GM12874 (cell line): ENCODE results near the gene TTC39C.

ENCODE experiments used
- TF ChIP-seq, protein P1 (sequence below): IDR thresholded peaks from 2 replicates; pipeline ENCODE4 v1.5.1; 2011; ENCODE audit warnings: low read depth, mild to moderate bottlenecking, control low read depth, low read length, moderate library complexity; ENCODE audit not compliant: insufficient read depth

Gene TTC39C

DNA sequence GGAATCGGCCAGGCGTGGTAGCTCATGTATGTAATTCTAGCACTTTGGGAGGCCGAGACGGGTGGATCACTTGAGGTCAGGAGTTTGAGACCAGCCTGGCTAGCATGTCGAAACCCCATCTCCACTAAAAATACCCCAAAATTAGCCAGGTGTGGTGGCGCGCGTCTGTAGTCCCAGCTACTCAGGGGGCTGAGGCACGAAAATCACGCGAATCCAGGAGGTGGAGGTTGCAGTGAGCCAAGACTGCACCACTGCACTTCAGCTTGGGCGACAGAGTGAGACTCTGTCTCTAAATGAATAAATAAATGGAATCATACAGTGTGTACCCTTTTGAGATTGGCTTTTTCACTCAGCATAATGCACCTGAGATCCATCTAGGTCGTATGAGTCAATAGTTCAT, 19.4 kb upstream of the TTC39C start:
- TF ChIP-seq, protein P1, sequence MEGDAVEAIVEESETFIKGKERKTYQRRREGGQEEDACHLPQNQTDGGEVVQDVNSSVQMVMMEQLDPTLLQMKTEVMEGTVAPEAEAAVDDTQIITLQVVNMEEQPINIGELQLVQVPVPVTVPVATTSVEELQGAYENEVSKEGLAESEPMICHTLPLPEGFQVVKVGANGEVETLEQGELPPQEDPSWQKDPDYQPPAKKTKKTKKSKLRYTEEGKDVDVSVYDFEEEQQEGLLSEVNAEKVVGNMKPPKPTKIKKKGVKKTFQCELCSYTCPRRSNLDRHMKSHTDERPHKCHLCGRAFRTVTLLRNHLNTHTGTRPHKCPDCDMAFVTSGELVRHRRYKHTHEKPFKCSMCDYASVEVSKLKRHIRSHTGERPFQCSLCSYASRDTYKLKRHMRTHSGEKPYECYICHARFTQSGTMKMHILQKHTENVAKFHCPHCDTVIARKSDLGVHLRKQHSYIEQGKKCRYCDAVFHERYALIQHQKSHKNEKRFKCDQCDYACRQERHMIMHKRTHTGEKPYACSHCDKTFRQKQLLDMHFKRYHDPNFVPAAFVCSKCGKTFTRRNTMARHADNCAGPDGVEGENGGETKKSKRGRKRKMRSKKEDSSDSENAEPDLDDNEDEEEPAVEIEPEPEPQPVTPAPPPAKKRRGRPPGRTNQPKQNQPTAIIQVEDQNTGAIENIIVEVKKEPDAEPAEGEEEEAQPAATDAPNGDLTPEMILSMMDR: no peak

DNA sequence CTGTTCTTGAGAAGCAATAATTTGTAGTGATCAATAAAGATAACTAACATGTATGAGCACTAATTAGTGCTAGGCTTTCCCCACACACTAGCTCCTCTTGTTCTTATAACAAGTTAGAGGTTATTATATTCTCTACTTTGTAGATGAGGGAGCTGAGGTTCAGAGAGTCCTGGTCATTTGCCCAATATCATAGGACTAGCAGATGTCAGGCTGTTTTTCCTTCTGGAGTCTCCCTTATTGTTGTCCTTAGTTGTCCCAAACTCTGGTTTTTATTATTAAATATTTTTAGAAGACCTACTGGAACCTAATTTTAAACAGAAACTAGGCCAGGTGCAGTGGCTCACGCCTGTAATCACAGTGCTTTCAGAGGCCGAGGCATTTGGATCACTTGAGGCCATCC, 16.5 kb upstream of the TTC39C start:
- TF ChIP-seq, protein P1: no peak

DNA sequence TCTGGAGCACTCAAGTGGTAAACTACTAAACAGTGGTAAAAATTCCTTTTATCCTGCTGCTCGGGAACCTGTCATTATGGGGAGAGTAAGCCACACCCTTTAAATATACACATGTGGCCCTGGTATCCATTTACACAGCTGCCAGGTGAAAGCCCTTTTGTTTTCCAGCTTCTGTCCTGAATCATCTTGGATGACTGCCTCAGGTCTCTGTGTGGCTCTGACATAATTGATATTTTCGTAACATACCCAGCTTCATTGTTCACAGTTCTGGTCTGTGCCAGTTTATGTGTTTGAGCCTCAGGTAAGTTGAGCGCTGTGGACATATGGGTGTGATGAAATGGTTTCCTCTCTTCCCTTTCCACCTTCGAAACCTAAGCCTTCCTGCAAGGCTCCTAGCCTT, 15.7 kb upstream of the TTC39C start:
- TF ChIP-seq, protein P1: no peak

DNA sequence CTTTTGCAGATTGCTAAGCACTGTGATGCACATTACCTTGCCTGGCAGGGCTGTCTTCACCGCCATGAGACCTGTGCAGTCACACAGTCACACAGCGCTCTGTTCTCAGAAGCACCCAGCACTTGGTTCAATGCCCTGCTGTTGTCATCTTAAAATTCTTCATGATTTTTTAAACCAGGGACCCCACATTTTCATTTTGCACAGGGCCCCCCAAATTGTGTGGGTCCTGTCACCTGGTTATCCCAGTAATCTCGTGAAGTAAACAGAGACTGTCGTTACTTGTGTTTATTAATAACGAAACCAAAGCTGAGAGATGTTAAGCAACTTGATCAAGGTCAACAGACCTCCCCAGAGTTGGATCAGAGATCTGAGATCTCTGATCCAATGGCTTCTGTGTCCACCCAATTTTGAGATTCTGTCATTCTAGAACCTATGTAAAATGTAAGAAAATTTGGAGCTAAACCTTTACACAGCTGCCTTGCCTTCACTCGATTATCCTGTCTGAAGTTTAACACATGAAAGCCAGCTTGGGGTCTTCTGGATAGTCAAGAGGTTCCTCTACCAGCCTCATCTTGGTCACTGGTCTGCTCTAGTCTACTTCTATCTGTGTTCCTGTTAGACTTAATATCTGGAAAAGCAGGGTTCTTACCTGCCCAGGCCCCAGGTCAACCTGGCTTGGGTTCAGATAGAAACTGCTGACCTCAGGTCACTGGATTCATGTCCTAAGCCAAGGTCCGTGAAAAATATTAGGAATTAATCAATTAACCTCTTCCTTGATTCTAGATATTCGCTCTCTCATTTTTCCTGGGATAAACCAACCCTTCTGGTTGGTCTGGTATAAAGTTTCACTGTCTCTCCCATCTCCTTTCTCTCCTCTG, 13.7 kb upstream of the TTC39C start:
- TF ChIP-seq, protein P1: no peak

DNA sequence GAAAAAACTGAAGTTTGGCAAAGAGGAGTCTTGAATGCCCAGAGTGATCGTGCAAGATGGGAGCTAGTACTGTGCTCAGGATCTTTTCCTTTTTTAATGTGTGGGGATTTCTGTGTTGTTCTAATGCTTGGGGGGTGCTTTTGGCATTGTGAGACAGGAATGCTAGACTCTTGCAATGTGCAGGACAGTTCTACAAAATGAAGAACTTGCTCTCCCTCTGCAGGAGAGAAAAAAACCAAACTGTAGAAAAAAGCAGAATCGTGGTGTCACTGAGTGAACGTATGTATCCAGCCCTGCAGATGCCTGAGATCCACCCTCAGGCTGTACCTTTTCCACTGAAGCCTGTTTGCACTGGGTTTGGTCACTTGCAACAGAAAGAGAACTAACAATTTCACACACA, 12.1 kb upstream of the TTC39C start:
- TF ChIP-seq, protein P1: no peak

DNA sequence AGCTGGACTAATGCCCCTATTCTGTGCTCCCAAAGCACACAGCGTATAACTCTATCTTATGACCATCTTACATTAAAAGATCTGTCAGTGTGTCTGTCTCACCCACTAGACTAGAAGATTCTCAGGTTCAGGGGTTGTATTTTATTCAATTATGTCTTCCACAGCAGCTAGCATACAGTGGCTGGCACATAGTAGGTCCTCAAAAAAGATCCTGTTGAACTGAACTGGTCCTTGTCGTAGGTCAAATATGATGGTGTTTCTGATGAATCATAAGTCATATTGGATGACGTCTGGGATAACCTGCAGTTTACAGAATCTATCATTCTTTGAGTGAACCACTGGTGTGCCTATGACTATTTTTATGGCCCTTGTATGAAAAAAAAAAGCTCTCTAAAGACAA, 11.3 kb upstream of the TTC39C start:
- TF ChIP-seq, protein P1: no peak

DNA sequence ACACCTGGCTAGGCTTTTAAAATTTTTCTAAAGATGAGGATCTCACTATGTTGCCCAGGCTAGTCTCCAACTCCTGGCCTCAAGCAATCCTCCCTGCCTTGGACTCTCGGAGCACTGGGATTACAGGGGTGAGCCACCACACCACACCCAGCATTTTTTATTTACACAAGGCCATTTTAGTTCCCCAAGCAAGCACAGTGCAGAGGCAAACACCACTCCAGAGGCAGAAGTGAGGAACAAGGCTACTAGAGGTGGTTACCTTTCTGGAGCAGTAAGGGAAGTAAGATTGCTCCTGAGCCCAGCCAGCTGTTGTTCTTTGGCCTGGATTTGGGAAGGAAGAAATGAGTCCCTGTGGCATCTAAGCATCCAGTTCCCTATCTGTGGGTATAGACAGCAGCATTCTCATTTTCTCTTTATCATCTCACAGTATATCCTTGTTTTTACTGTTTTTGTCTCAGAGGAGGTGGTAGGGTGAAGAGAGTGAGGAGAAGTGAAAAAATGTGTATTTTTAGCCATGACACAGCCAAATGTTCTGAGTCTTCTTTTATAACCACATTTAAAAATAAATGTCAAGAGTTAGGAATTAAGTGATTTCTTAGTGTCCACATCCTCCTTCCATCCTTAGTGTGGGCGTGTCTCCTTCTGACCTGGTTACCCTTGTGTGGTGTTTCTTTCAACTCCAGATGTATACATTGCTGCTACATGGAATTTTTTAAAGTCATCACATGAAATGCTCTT, 10.5 kb upstream of the TTC39C start:
- TF ChIP-seq, protein P1: no peak
